Measurements from ENCODE around the gene ARFGAP3. TPM values are rescaled to one million over a fixed set of nuclear protein-coding genes. Genes with fewer than 3 reads are reported as not detected.

ARFGAP3 gene
- total and polyA plus RNA-seq, 2 experiments from 2014 or later, result 14.8 to 19.1 TPM

- Histone ChIP-seq H3K27ac (ENCODE audit: low read depth) (no peak overlapping the region), H3K4me3 (no peak overlapping the region), H3K27me3 (ENCODE audit: insufficient read depth) (peaks cover 32% of the 10 kb centered on the region), H3K36me3 (ENCODE audit: insufficient read depth) (no peaks in the 10 kb centered on the region), H4K20me1 (replicated peaks; ENCODE audit: insufficient read depth) (peaks cover 5% of the 10 kb centered on the region), H3K4me2 (no peak overlapping the region), H3K9me2 (ENCODE audit: insufficient read depth) (no peaks in the 10 kb centered on the region), H3F3A (replicated peaks; ENCODE audit: low read depth) (no peaks in the 10 kb centered on the region; the same call in 1 of the 2 replicates), H2AFZ (no peak overlapping the region), H3K79me2 (replicated peaks; ENCODE audit: insufficient read depth) (peaks cover 8% of the 10 kb centered on the region; the same call in 1 of the 2 replicates), H3K4me1 (ENCODE audit: insufficient read depth) (no peaks in the 10 kb centered on the region; the same call in 1 of the 2 replicates)
- Mint-ChIP-seq H3K27ac (no peak overlapping the region), H3K4me3 (0 out of 3 replicates have a peak overlapping the region, but pooled peaks have one; percentile 12), H3K36me3 (ENCODE audit: low read depth) (no peaks in the 10 kb centered on the region), H3K27me3 (ENCODE audit: insufficient read depth, low read depth, poor library complexity) (peaks cover 23% of the 10 kb centered on the region), H3K4me1 (peaks cover 4% of the 10 kb centered on the region; the same call in 1 of the 3 replicates), H3K9me3 (peaks cover 5% of the 10 kb centered on the region; the same call in 2 of the 3 replicates)
- TF ChIP-seq JUNB (IDR thresholded peaks at IDR 0.05; ENCODE audit: unreplicated experiment), result no peak
- TF ChIP-seq STAT1 (IDR thresholded peaks at IDR 0.05; ENCODE audit: unreplicated experiment), result no peak
- TF ChIP-seq ZNF462 (CRISPR knock-in tag; IDR thresholded peaks at IDR 0.05), result no peak
- TF ChIP-seq ZNF114 (CRISPR knock-in tag; IDR thresholded peaks at IDR 0.05), result no peak
- TF ChIP-seq CTCF (conservative IDR thresholded peaks at IDR 0.05; ENCODE audit: low read depth in 2 of 2), result no peak
- TF ChIP-seq ZNF331 (CRISPR knock-in tag; IDR thresholded peaks at IDR 0.05; ENCODE audit: low read depth), result no peak
- no peak for TF ChIP-seq CREB1 (CRISPR knock-in tag; IDR thresholded peaks at IDR 0.05; ENCODE audit: low read depth)
- TF ChIP-seq ETS1 (IDR thresholded peaks at IDR 0.05), result no peak
- TF ChIP-seq EZH2phosphoT487 (IDR thresholded peaks at IDR 0.05; ENCODE audit: unreplicated experiment), result no peak
- TF ChIP-seq EZH2 (IDR thresholded peaks at IDR 0.05; ENCODE audit: low read depth, unreplicated experiment), result no peak
- no peak for TF ChIP-seq REST (IDR thresholded peaks at IDR 0.05; ENCODE audit: unreplicated experiment)
- no peak for TF ChIP-seq POLR2AphosphoS5 (IDR thresholded peaks at IDR 0.05; ENCODE audit: low read depth)
- TF ChIP-seq NANOG (IDR thresholded peaks at IDR 0.05; ENCODE audit: borderline replicate concordance), result no peak
- DNase-seq (ENCODE audit: low spot score) (no peak), ATAC-seq (no peak)
These were observed 1.9 kb downstream of the ARFGAP3 start for GRCh38 chr22:42855211-42855610.

Data from GM23338 (cell line).